Measurements from ENCODE around the gene TTC39B. TPM values are rescaled to one million over a fixed set of nuclear protein-coding genes. Genes with fewer than 3 reads are reported as not detected.

The TTC39B gene
- total RNA-seq, 1 donor from 2014 or later, result 1.3 TPM

GRCh38 chr9:15211160-15211814 lies 95.7 kb downstream of the TTC39B start:
- DNase-seq (no peak), ATAC-seq (ENCODE audit: poor library complexity) (peak; percentile 86)
- intact Hi-C loops (cut with DNase I), result loop anchor here (10.0 kb wide), 2 partner anchors 214 to 394 kb away; partner anchors contain the start of gene SNAPC3

GRCh38 chr9:15206903-15207696 lies 99.9 kb downstream of the TTC39B start:
- ATAC-seq (ENCODE audit: poor library complexity) (no peak), DNase-seq (no peak)
- intact Hi-C loops (cut with DNase I), result no loop called here

- intact Hi-C loops (cut with DNase I), result no loop called here
- DNase-seq, result no peak
- ATAC-seq (ENCODE audit: poor library complexity), result no peak
These were observed 101.2 kb downstream of the TTC39B start for GRCh38 chr9:15205632-15206420.

- ATAC-seq (ENCODE audit: poor library complexity), result no peak
- no peak for DNase-seq
- intact Hi-C loops (cut with DNase I), result no loop called here
These were observed 103.4 kb downstream of the TTC39B start for GRCh38 chr9:15203581-15203980.

- ATAC-seq (ENCODE audit: poor library complexity) (no peak), DNase-seq (no peak)
- intact Hi-C loops (cut with DNase I), result no loop called here
These were observed 106.9 kb downstream of the TTC39B start for GRCh38 chr9:15200111-15200510.

- intact Hi-C loops (cut with DNase I), result no loop called here
- ATAC-seq (ENCODE audit: poor library complexity) (no peak), DNase-seq (no peak)
These were observed 114.2 kb downstream of the TTC39B start for GRCh38 chr9:15192856-15193255.

GRCh38 chr9:15191378-15191777 lies 115.6 kb downstream of the TTC39B start:
- ATAC-seq (ENCODE audit: poor library complexity), result no peak

GRCh38 chr9:15189481-15189880 lies 117.5 kb downstream of the TTC39B start:
- DNase-seq (no peak), ATAC-seq (ENCODE audit: poor library complexity) (no peak)
- intact Hi-C loops (cut with DNase I), result no loop called here

More at GRCh38 chr9:15191378-15191777, 115.6 kb downstream of the TTC39B start:
- no peak for DNase-seq
- intact Hi-C loops (cut with DNase I), result no loop called here

DNA sequence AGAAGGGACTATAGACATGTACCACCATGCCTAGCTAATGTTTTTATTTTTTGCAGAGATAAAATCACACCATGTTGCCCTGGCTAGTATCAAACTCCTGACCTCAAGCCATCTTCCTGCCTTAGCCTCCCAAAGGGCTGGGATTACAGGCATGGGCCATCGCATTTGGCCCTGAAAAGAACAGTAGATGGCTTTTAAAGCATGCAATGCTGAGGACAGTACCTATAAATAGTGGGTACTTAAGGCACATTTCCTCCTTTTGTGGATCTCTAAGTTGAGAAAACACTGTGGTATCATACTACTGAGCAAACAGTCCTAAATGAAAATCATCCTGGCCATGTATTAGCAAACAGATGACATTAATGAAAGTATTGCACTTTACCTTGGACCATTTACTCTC lies 119.4 kb downstream of the TTC39B start:
- no peak for DNase-seq
- intact Hi-C loops (cut with DNase I), result no loop called here
- no peak for ATAC-seq (ENCODE audit: poor library complexity)

GRCh38 chr9:15182730-15183129 lies 124.3 kb downstream of the TTC39B start:
- DNase-seq (no peak), ATAC-seq (ENCODE audit: poor library complexity) (no peak)
- intact Hi-C loops (cut with DNase I), result no loop called here

- intact Hi-C loops (cut with DNase I), result no loop called here
- no peak for DNase-seq
- ATAC-seq (ENCODE audit: poor library complexity), result no peak
These were observed 124.9 kb downstream of the TTC39B start for GRCh38 chr9:15182101-15182551.

GRCh38 chr9:15180124-15180523 lies 126.9 kb downstream of the TTC39B start:
- intact Hi-C loops (cut with DNase I), result no loop called here
- ATAC-seq (ENCODE audit: poor library complexity), result no peak
- DNase-seq, result no peak

GRCh38 chr9:15178631-15179030 lies 128.4 kb downstream of the TTC39B start:
- DNase-seq (no peak), ATAC-seq (ENCODE audit: poor library complexity) (no peak)
- intact Hi-C loops (cut with DNase I), result no loop called here

DNA sequence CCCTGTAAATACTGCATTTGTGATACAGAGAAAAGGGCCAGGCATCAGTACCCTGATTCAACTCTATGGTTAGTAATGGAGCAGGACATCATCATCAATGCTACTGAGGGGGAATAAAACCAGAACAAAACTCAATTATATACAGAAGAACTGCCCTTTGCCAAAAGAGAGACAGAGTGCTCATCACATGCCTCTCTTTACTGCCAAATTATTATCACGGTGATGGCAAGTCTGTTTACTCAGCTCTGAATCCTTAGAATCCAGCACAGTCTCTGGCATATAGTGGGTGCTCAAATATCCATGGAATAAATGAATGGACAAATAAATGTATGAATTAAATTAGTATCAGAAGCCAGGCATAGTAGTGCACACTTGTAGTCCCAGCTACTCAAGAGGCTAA lies 130.2 kb downstream of the TTC39B start:
- DNase-seq (no peak), ATAC-seq (ENCODE audit: poor library complexity) (no peak)
- intact Hi-C loops (cut with DNase I), result no loop called here

GRCh38 chr9:15163931-15164330 lies 143.1 kb downstream of the TTC39B start:
- DNase-seq (no peak), ATAC-seq (ENCODE audit: poor library complexity) (no peak)

GRCh38 chr9:15161753-15162152 lies 145.3 kb downstream of the TTC39B start:
- ATAC-seq (ENCODE audit: poor library complexity) (no peak), DNase-seq (no peak)
- intact Hi-C loops (cut with DNase I), result no loop called here

More at GRCh38 chr9:15163931-15164330, 143.1 kb downstream of the TTC39B start:
- intact Hi-C loops (cut with DNase I), result no loop called here

- DNase-seq, result no peak
- no peak for ATAC-seq (ENCODE audit: poor library complexity)
- intact Hi-C loops (cut with DNase I), result no loop called here
These were observed 146.3 kb downstream of the TTC39B start for GRCh38 chr9:15160673-15161072.

- intact Hi-C loops (cut with DNase I), result no loop called here
- no peak for ATAC-seq (ENCODE audit: poor library complexity)
- DNase-seq, result no peak
These were observed 149.0 kb downstream of the TTC39B start for GRCh38 chr9:15158064-15158463.

- no peak for ATAC-seq (ENCODE audit: poor library complexity)
- intact Hi-C loops (cut with DNase I), result no loop called here
- no peak for DNase-seq
These were observed 149.6 kb downstream of the TTC39B start for GRCh38 chr9:15157381-15157780.
